HCT116 (cell line): ENCODE results near the gene SLC8A1. TPM values are rescaled to one million over a fixed set of nuclear protein-coding genes. Genes with fewer than 3 reads are reported as not detected.

ENCODE experiments used
- ATAC-seq: fragments of 200-7000 bp; cut with Tn5 transposase; 2 replicates; pipeline ENCODE4 v1.9.1; 2020; ENCODE audit warnings: mild to moderate bottlenecking, moderate library complexity
- BruUV-seq: library from RNA; stranded (reverse); fragments of 400-500 nt; replicated peaks from 2 replicates; lab custom pipeline; 2021; lab: Mats Ljungman, UMichigan
- CTCF ChIA-PET: fragments of 300-600 bp; sonication (Branson Sonifier 250); formaldehyde crosslinking; loops from one replicate; lab custom pipeline; 2021; ENCODE audit warnings: antibody characterized with exemption; lab: Charles Lee
- POLR2A ChIA-PET: fragments of 300-600, 350-600 bp; sonication (Branson Sonifier 250); formaldehyde crosslinking; loops from one replicate; lab custom pipeline; 2021; ENCODE audit warnings: antibody characterized with exemption; lab: Charles Lee
- RAD21 ChIA-PET, 2 experiments: fragments of 300-600 bp; sonication (Branson Sonifier 250); formaldehyde crosslinking; loops; one replicate each; lab custom pipeline; 2023; ENCODE audit warnings: low total read pairs in 2 of 2; ENCODE audit not compliant: uncharacterized antibody in 2 of 2, unreplicated experiment in 2 of 2, low non-redundant PET in 1 of 2; lab: Charles Lee
- DNase-seq: peaks from one replicate; pipeline ENCODE4 v3.0.0-alpha.2; 2010; ENCODE audit warnings: low read depth, low spot score
- H2AFZ ChIP-seq: fragments of 200-600 bp; shearing (Covaris generic), sonication (generic); 2 replicates; pipeline ENCODE4 v1.6.1; 2017; ENCODE audit warnings: low read depth, mixed run types, mixed read lengths, antibody characterized with exemption, low read length; ENCODE audit not compliant: poor library complexity, severe bottlenecking
- H3K27ac ChIP-seq: 2 replicates; pipeline ENCODE4 v1.5.1; 2012; ENCODE audit warnings: low read depth, low read length
- H3K27me3 ChIP-seq: fragments of 200-600 bp; sonication (generic); 2 replicates; pipeline ENCODE4 v1.6.1; 2016; ENCODE audit warnings: mixed run types, low read length, mixed read lengths; ENCODE audit not compliant: insufficient read depth
- H3K36me3 ChIP-seq, 2 experiments: fragments of 200-500 bp in 1 of 2; fragments of 200-600 bp in 1 of 2; sonication (Bioruptor generic) in 1 of 2; sonication (generic) in 1 of 2; 2 replicates each; pipeline versions ENCODE4 v1.5.1 to v1.6.1; 2014 to 2016; ENCODE audit warnings: low read length in 2 of 2, inconsistent platforms in 1 of 2, mixed read lengths in 1 of 2, mixed run types in 1 of 2; ENCODE audit not compliant: insufficient read depth in 2 of 2, control insufficient read depth in 1 of 2
- H3K4me1 ChIP-seq, 2 experiments: fragments of 200-600 bp in 1 of 2; sonication (generic) in 1 of 2; 2 replicates each; pipeline versions ENCODE4 v1.5.1 to v1.6.1; 2012 to 2017; ENCODE audit warnings: low read length in 2 of 2, inconsistent platforms in 1 of 2, mild to moderate bottlenecking in 1 of 2, mixed read lengths in 1 of 2, mixed run types in 1 of 2, moderate library complexity in 1 of 2; ENCODE audit not compliant: insufficient read depth in 2 of 2, control insufficient read depth in 1 of 2
- H3K4me2 ChIP-seq: fragments of 200-600 bp; sonication (generic); 2 replicates; pipeline ENCODE4 v1.6.1; 2017; ENCODE audit warnings: mixed run types, low read length, mixed read lengths
- H3K4me3 ChIP-seq, 2 experiments: fragments of 200-600 bp in 1 of 2; sonication (generic) in 1 of 2; replicated peaks in 1 of 2; 2 replicates each; pipeline ENCODE4 v1.5.1; 2011 to 2016; ENCODE audit warnings: low read length in 2 of 2, control low read depth in 1 of 2, low read depth in 1 of 2, mild to moderate bottlenecking in 1 of 2, mixed read lengths in 1 of 2, mixed run types in 1 of 2
- H3K79me2 ChIP-seq: fragments of 200-600 bp; sonication (generic); 2 replicates; pipeline ENCODE4 v1.6.1; 2017; ENCODE audit warnings: mild to moderate bottlenecking, mixed run types, low read length, moderate library complexity, mixed read lengths; ENCODE audit not compliant: insufficient read depth
- H3K9ac ChIP-seq: fragments of 200-600 bp; sonication (generic); 2 replicates; pipeline ENCODE4 v1.6.1; 2016; ENCODE audit warnings: low read length, mixed read lengths
- H3K9me2 ChIP-seq: fragments of 200-600 bp; sonication (generic), shearing (Covaris generic); 2 replicates; pipeline ENCODE4 v1.6.1; 2017; ENCODE audit warnings: mixed run types, mild to moderate bottlenecking, moderate library complexity; ENCODE audit not compliant: insufficient read depth
- H3K9me3 ChIP-seq, 2 experiments: fragments of 200-500 bp in 1 of 2; fragments of 200-600 bp in 1 of 2; sonication (Bioruptor generic) in 1 of 2; sonication (generic) in 1 of 2; 2 replicates each; pipeline ENCODE4 v1.6.1; 2014 to 2017; ENCODE audit warnings: low read length in 2 of 2, mixed read lengths in 2 of 2, inconsistent platforms in 1 of 2, low read depth in 1 of 2, mild to moderate bottlenecking in 1 of 2, mixed run types in 1 of 2, moderate library complexity in 1 of 2; ENCODE audit not compliant: control insufficient read depth in 1 of 2, insufficient read depth in 1 of 2
- H4K20me1 ChIP-seq: fragments of 200-600 bp; sonication (generic), shearing (Covaris generic); 2 replicates; pipeline ENCODE4 v1.6.1; 2017; ENCODE audit warnings: mixed run types, mild to moderate bottlenecking, moderate library complexity; ENCODE audit not compliant: insufficient read depth
- CEBPB ChIP-seq: IDR thresholded peaks from 2 replicates; pipeline ENCODE4 v1.6.1; 2012; ENCODE audit warnings: low read depth
- ELF1 ChIP-seq: IDR thresholded peaks from 2 replicates; pipeline ENCODE4 v1.6.1; 2012; ENCODE audit warnings: low read depth, borderline replicate concordance
- EZH2phosphoT487 ChIP-seq: fragments of 200-600 bp; IDR thresholded peaks from 2 replicates; pipeline ENCODE4 v1.6.1; 2018; ENCODE audit warnings: antibody characterized with exemption, borderline replicate concordance
- JUND ChIP-seq: IDR thresholded peaks from 2 replicates; pipeline ENCODE4 v1.6.1; 2012
- MAX ChIP-seq: IDR thresholded peaks from 2 replicates; pipeline ENCODE4 v1.6.1; 2012
- POLR2A ChIP-seq: IDR thresholded peaks from 2 replicates; pipeline ENCODE4 v1.7.0; 2011; ENCODE audit warnings: borderline replicate concordance; ENCODE audit not compliant: insufficient read depth, insufficient read length; ENCODE audit errors: extremely low read depth
- RAD21 ChIP-seq: IDR thresholded peaks from 2 replicates; pipeline ENCODE4 v1.6.1; 2012; ENCODE audit warnings: low read depth, mild to moderate bottlenecking
- SP1 ChIP-seq: IDR thresholded peaks from 2 replicates; pipeline ENCODE4 v1.6.1; 2012; ENCODE audit warnings: low read depth
- SRF ChIP-seq: IDR thresholded peaks from 2 replicates; pipeline ENCODE4 v1.6.1; 2012; ENCODE audit warnings: low read depth
- YY1 ChIP-seq: IDR thresholded peaks from 2 replicates; pipeline ENCODE4 v1.6.1; 2011; ENCODE audit warnings: low read length, low read depth, moderate library complexity, mild to moderate bottlenecking; ENCODE audit not compliant: insufficient replicate concordance; ENCODE audit errors: extremely low read depth
- ZBTB33 ChIP-seq: IDR thresholded peaks from 2 replicates; pipeline ENCODE4 v1.6.1; 2011; ENCODE audit warnings: mild to moderate bottlenecking, low read length, moderate library complexity; ENCODE audit not compliant: insufficient replicate concordance; ENCODE audit errors: extremely low read depth
- ZFX ChIP-seq: fragments of 450-650 bp; IDR thresholded peaks from 2 replicates; pipeline ENCODE4 v1.6.1; 2017
- intact Hi-C: fragments of 100-400 bp; cut with micrococcal nuclease; formaldehyde crosslinking; loops from 2 replicates; pipeline ENCODE4 v1.10.0; 2022
- total RNA-seq: library from RNA; stranded (reverse); gene quantifications from one replicate; pipeline ENCODE4 v1.2.1, GENCODE V29; 2021; ENCODE audit not compliant: unreplicated experiment
- TF ChIP-seq, protein P1 (sequence below): IDR thresholded peaks from 2 replicates; pipeline ENCODE4 v1.6.1; 2012
- TF ChIP-seq, protein P2 (sequence below), 3 experiments: fragments of 200-600 bp in 1 of 3; sonication (generic) in 1 of 3; IDR thresholded peaks in 2 of 3; conservative IDR thresholded peaks in 1 of 3; 2 replicates each; pipeline ENCODE4 v1.5.1; 2012 to 2017; ENCODE audit warnings: low read depth in 2 of 3, low read length in 2 of 3, antibody characterized with exemption in 1 of 3, borderline replicate concordance in 1 of 3, control low read depth in 1 of 3, mild to moderate bottlenecking in 1 of 3, mixed read lengths in 1 of 3, mixed run types in 1 of 3, moderate library complexity in 1 of 3; ENCODE audit not compliant: insufficient read depth in 1 of 3

SLC8A1 gene
- total RNA-seq, 1 experiment from 2014 or later: 0.07 TPM

- TF ChIP-seq SRF: no peak
- no peak for TF ChIP-seq ZBTB33
- no peak for TF ChIP-seq ZFX
- TF ChIP-seq, protein P1, sequence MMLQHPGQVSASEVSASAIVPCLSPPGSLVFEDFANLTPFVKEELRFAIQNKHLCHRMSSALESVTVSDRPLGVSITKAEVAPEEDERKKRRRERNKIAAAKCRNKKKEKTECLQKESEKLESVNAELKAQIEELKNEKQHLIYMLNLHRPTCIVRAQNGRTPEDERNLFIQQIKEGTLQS: no peak
- no peak for TF ChIP-seq CEBPB
These were observed 323.9 kb downstream of the SLC8A1 start (continued) for GRCh38 chr2:40127890-40128557.

- no peaks in the 10 kb centered on the region for H4K20me1 ChIP-seq
- TF ChIP-seq, protein P1: no peak
- no peak for TF ChIP-seq SP1
- no peak for TF ChIP-seq EZH2phosphoT487
- TF ChIP-seq, protein P2, sequence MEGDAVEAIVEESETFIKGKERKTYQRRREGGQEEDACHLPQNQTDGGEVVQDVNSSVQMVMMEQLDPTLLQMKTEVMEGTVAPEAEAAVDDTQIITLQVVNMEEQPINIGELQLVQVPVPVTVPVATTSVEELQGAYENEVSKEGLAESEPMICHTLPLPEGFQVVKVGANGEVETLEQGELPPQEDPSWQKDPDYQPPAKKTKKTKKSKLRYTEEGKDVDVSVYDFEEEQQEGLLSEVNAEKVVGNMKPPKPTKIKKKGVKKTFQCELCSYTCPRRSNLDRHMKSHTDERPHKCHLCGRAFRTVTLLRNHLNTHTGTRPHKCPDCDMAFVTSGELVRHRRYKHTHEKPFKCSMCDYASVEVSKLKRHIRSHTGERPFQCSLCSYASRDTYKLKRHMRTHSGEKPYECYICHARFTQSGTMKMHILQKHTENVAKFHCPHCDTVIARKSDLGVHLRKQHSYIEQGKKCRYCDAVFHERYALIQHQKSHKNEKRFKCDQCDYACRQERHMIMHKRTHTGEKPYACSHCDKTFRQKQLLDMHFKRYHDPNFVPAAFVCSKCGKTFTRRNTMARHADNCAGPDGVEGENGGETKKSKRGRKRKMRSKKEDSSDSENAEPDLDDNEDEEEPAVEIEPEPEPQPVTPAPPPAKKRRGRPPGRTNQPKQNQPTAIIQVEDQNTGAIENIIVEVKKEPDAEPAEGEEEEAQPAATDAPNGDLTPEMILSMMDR (IDR thresholded peaks at IDR 0.05 in 2 of 3, conservative IDR thresholded peaks at IDR 0.05 in 1 of 3; ENCODE audit: borderline replicate concordance in 1 of 3, insufficient read depth in 1 of 3, low read depth in 2 of 3, low read length in 2 of 3): no peak
- no peak for TF ChIP-seq YY1
- no peak for TF ChIP-seq CEBPB
- no peak for TF ChIP-seq MAX
- no peak for TF ChIP-seq POLR2A
- no peak for TF ChIP-seq ELF1
- TF ChIP-seq JUND: no peak
- TF ChIP-seq RAD21: no peak
- no TSS peak for BruUV-seq
- intact Hi-C loops: no loop called here
- no peaks in the 10 kb centered on the region for H3K4me1 ChIP-seq
- DNase-seq: no peak
- no peaks in the 10 kb centered on the region for H3K9me2 ChIP-seq
- RAD21 ChIA-PET: no interaction called here
- H3K9me3 ChIP-seq: no peaks in the 10 kb centered on the region
- no peak overlapping the region for H3K4me3 ChIP-seq
- CTCF ChIA-PET: no interaction called here
- H3K27me3 ChIP-seq: peaks cover 46% of the 10 kb centered on the region
- H3K4me2 ChIP-seq: no peak overlapping the region
- POLR2A ChIA-PET: no interaction called here
- H3K27ac ChIP-seq: no peak overlapping the region
- ATAC-seq: no peak
- no peaks in the 10 kb centered on the region for H3K79me2 ChIP-seq
- H3K36me3 ChIP-seq: no peaks in the 10 kb centered on the region
- no peak overlapping the region for H2AFZ ChIP-seq
- no peak overlapping the region for H3K9ac ChIP-seq
These were observed 324.7 kb downstream of the SLC8A1 start for GRCh38 chr2:40127146-40127545.
